PC-3 (cell line): ENCODE data around the gene C20orf141. TPM values are rescaled to one million over a fixed set of nuclear protein-coding genes. Genes with fewer than 3 reads are reported as not detected.
A peak's percentile ranks its signal among the peaks of the same experiment; 100 is the strongest.

Experiments
- ATAC-seq: fragments of 200-7000 bp; cut with Tn5 transposase; 2 replicates; pipeline ENCODE4 v1.9.1; 2020; ENCODE audit warnings: mild to moderate bottlenecking, moderate library complexity
- BruUV-seq: library from RNA; stranded (reverse); fragments of 400-500 nt; replicated peaks from 2 replicates; lab custom pipeline; 2021; lab: Mats Ljungman, UMichigan
- CTCF ChIA-PET: fragments of 300-600 bp; sonication (Branson Sonifier 250); formaldehyde crosslinking; loops from one replicate; lab custom pipeline; 2022; ENCODE audit warnings: antibody characterized with exemption; lab: Charles Lee
- POLR2A ChIA-PET: fragments of 300-600 bp; sonication (Branson Sonifier 250); formaldehyde crosslinking; loops from one replicate; lab custom pipeline; 2022; ENCODE audit warnings: antibody characterized with exemption; ENCODE audit not compliant: unreplicated experiment; lab: Charles Lee
- DNase-seq: peaks from one replicate; pipeline ENCODE4 v3.0.0-alpha.2; 2015
- H2AFZ ChIP-seq: fragments of 300-600 bp; sonication (generic); 2 replicates; pipeline ENCODE4 v1.6.0; 2016; ENCODE audit warnings: antibody characterized with exemption, low read length
- H3F3A ChIP-seq: fragments of 300-600 bp; sonication (generic); one replicate; pipeline ENCODE4 v1.6.0; 2017; ENCODE audit warnings: antibody characterized with exemption, low read length, control low read depth, mild to moderate bottlenecking; ENCODE audit not compliant: unreplicated experiment
- H3K27ac ChIP-seq: fragments of 300-600 bp; sonication (generic); 2 replicates; pipeline ENCODE4 v1.5.1; 2016; ENCODE audit warnings: mild to moderate bottlenecking, low read length
- H3K27me3 ChIP-seq: fragments of 300-600 bp; sonication (generic); 2 replicates; pipeline ENCODE4 v1.6.1; 2016; ENCODE audit warnings: low read length, mixed read lengths
- H3K36me3 ChIP-seq: fragments of 300-600 bp; sonication (generic); 2 replicates; pipeline ENCODE4 v1.6.1; 2016; ENCODE audit warnings: low read depth, mixed run types, low read length, mixed read lengths
- H3K4me1 ChIP-seq: fragments of 300-600 bp; sonication (generic); 2 replicates; pipeline ENCODE4 v1.5.1; 2016; ENCODE audit warnings: low read length; ENCODE audit not compliant: insufficient read depth
- H3K4me2 ChIP-seq: fragments of 300-600 bp; sonication (generic); 2 replicates; pipeline ENCODE4 v1.6.0; 2016; ENCODE audit warnings: low read length
- H3K4me3 ChIP-seq: fragments of 300-600 bp; sonication (generic); 2 replicates; pipeline ENCODE4 v1.5.1; 2016; ENCODE audit warnings: mild to moderate bottlenecking, low read length, mixed read lengths
- H3K79me2 ChIP-seq: fragments of 300-600 bp; sonication (generic); 2 replicates; pipeline ENCODE4 v1.6.1; 2017; ENCODE audit warnings: low read length, mixed read lengths
- H3K9ac ChIP-seq: fragments of 300-600 bp; sonication (generic); 2 replicates; pipeline ENCODE4 v1.6.0; 2016; ENCODE audit warnings: mild to moderate bottlenecking, low read length
- H3K9me2 ChIP-seq: fragments of 300-600 bp; sonication (generic); replicated peaks from 2 replicates; pipeline ENCODE4 v1.6.1; 2016; ENCODE audit warnings: mixed run types, low read length, mixed read lengths
- H3K9me3 ChIP-seq: fragments of 300-600 bp; sonication (generic); 2 replicates; pipeline ENCODE4 v1.6.1; 2016; ENCODE audit warnings: low read length, mixed read lengths
- H4K20me1 ChIP-seq: fragments of 300-600 bp; sonication (generic); 2 replicates; pipeline ENCODE4 v1.6.1; 2016; ENCODE audit warnings: low read length, mixed read lengths
- CTCF ChIP-seq: fragments of 300-600 bp; sonication (generic); conservative IDR thresholded peaks from 2 replicates; pipeline ENCODE4 v1.5.1; 2017; ENCODE audit warnings: antibody characterized with exemption, low read depth, mild to moderate bottlenecking, low read length
- EZH2 ChIP-seq: fragments of 300-600 bp; sonication (generic); IDR thresholded peaks from one replicate; pipeline ENCODE4 v1.6.1; 2017; ENCODE audit warnings: antibody characterized with exemption, mild to moderate bottlenecking, low read length; ENCODE audit not compliant: unreplicated experiment
- EZH2phosphoT487 ChIP-seq: fragments of 300-600 bp; sonication (generic); IDR thresholded peaks from 2 replicates; pipeline ENCODE4 v1.6.1; 2018; ENCODE audit warnings: mild to moderate bottlenecking, antibody characterized with exemption, low read length, borderline replicate concordance
- intact Hi-C: fragments of 100-400 bp; cut with micrococcal nuclease; formaldehyde crosslinking; loops from 2 replicates; pipeline ENCODE4 v1.9.0; 2023
- total RNA-seq: library from RNA; depleted of rRNA; stranded (reverse); fragments of >200 nt; gene quantifications from 2 replicates; pipeline ENCODE4 v1.2.3, GENCODE V29; 2014

C20orf141 gene
- total RNA-seq, 1 experiment from 2014 or later, result not detected

- Histone ChIP-seq H3K79me2 (no peaks in the 10 kb centered on the region), H3K9me3 (no peaks in the 10 kb centered on the region), H4K20me1 (no peaks in the 10 kb centered on the region), H3K4me3 (no peak overlapping the region), H3K4me2 (no peak overlapping the region), H3K9me2 (no peaks in the 10 kb centered on the region), H2AFZ (0 out of 2 replicates have a peak overlapping the region, but pooled peaks have one; percentile 14), H3K4me1 (no peaks in the 10 kb centered on the region), H3K36me3 (no peaks in the 10 kb centered on the region), H3K27me3 (peaks cover 6% of the 10 kb centered on the region; the same call in 1 of the 2 replicates), H3K9ac (no peak overlapping the region), H3F3A (no peaks in the 10 kb centered on the region), H3K27ac (no peak overlapping the region)
- ATAC-seq (no peak), DNase-seq (peak; percentile 8)
- no TSS peak for BruUV-seq
- peak; percentile 46 for TF ChIP-seq CTCF
- no peak for TF ChIP-seq EZH2
- no peak for TF ChIP-seq EZH2phosphoT487
- intact Hi-C loops, result no loop called here
- ChIA-PET POLR2A (no interaction called here), CTCF (no interaction called here)
These were observed 33.8 kb upstream of the C20orf141 start for GRCh38 chr20:2780948-2781347.

GRCh38 chr20:2783908-2784566 lies 30.8 kb upstream of the C20orf141 start:
- Histone ChIP-seq H3F3A (no peaks in the 10 kb centered on the region), H2AFZ (no peak overlapping the region), H4K20me1 (no peaks in the 10 kb centered on the region), H3K27ac (no peak overlapping the region), H3K79me2 (no peaks in the 10 kb centered on the region), H3K9ac (no peak overlapping the region), H3K4me1 (no peaks in the 10 kb centered on the region), H3K27me3 (peaks cover 14% of the 10 kb centered on the region), H3K9me2 (no peaks in the 10 kb centered on the region), H3K4me3 (no peak overlapping the region), H3K9me3 (no peaks in the 10 kb centered on the region), H3K4me2 (no peak overlapping the region), H3K36me3 (no peaks in the 10 kb centered on the region)
- no peak for ATAC-seq
- intact Hi-C loops, result no loop called here
- CTCF ChIA-PET, result no interaction called here
- BruUV-seq, result no TSS peak
- POLR2A ChIA-PET, result interaction anchor here (0.7 kb wide), 1 partner anchor 763 kb away, joined by 5 read pairs; no protein-coding TSS in a partner anchor
- no peak for DNase-seq
- TF ChIP-seq EZH2 (no peak), CTCF (no peak), EZH2phosphoT487 (no peak)

GRCh38 chr20:2793471-2793870 lies 21.3 kb upstream of the C20orf141 start:
- intact Hi-C loops, result no loop called here
- Histone ChIP-seq H3K79me2 (no peaks in the 10 kb centered on the region), H3K4me1 (no peaks in the 10 kb centered on the region), H3K27ac (no peak overlapping the region), H3K4me3 (no peak overlapping the region), H2AFZ (no peak overlapping the region), H3K36me3 (no peaks in the 10 kb centered on the region), H3K9me3 (no peaks in the 10 kb centered on the region), H4K20me1 (no peaks in the 10 kb centered on the region), H3K4me2 (no peak overlapping the region), H3K27me3 (peaks cover 40% of the 10 kb centered on the region), H3K9me2 (no peaks in the 10 kb centered on the region), H3K9ac (no peak overlapping the region), H3F3A (no peaks in the 10 kb centered on the region)
- ChIA-PET POLR2A (no interaction called here), CTCF (interaction anchor here (0.7 kb wide), 1 partner anchor 602 kb away, joined by 3 read pairs; no protein-coding TSS in a partner anchor)
- DNase-seq, result no peak
- BruUV-seq, result no TSS peak
- ATAC-seq, result no peak
- TF ChIP-seq EZH2, result no peak
- no peak for TF ChIP-seq CTCF
- no peak for TF ChIP-seq EZH2phosphoT487
